ENCODE data around the gene FBH1. TPM values are rescaled to one million over a fixed set of nuclear protein-coding genes. Genes with fewer than 3 reads are reported as not detected.
"Not testable (repeated sequence)": the region's sequence is repeated elsewhere in the genome, so short reads cannot be mapped to it uniquely, and the experiment has no call there.

Gene FBH1
- total RNA-seq, 1 donor from 2014 or later, result 41.7 TPM

DNA sequence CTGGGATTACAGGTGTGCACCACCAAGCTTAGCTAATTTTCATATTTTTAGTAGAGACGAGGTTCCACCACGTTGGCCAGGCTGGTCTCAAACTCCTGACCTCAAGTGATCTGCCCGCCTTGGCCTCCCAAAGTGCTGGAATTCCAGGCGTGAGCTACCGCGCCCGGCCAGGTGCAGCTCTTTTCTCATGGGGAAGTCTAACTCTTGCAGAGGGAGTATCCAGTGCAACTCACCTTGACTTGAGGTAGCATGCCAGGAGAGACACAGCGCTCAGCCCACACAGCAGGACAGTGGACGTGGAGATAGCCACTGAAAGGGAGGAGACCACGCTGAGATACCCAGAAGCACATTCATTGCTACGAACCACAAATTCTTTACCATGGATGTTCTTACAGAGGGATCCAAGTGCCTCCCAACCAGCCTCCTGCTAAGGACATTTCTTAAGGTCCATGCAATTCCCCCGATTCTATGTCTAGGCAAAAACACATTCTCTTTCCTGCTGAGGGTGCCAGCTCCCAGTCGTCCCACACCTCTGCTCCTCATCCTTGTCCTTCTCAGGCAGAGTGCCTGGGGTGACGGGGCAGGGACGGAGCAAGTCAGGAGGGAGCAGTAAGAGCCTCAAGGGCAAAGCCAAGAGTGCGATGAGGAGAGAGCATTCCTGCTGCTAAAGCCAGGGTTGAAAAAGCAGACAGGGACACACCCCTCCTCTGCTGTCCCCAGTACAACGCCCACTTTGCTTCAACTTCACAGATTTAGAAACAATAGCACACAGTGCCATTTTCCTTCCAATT lies 66.3 kb downstream of the FBH1 start:
- no peak for DNase-seq (ENCODE audit: low spot score)
- ATAC-seq, result no peak

- ATAC-seq, result no peak
- no peak for DNase-seq (ENCODE audit: low spot score)
These were observed 68.0 kb downstream of the FBH1 start for GRCh38 chr10:5958077-5958476.

DNA sequence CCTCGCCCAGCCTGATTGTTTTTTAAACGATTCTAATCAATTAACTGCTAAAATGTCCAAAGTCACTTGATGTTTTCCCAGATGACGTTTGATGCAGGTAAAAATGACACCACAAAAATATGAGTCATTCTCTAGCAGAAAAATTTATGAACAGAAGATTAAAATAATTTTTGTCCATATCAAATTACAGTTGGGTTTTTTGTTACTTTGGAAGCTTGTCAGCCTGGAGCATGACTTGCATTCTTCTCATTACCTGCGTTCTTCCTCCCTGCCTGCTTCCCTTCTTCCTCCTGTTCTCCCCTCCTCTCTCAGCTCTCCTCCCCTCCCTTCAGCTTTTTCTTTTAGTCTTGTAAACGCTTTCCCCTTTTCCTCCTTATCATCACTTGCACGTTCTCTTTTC lies 68.6 kb downstream of the FBH1 start:
- DNase-seq (ENCODE audit: low spot score), result no peak
- no peak for ATAC-seq

- DNase-seq (ENCODE audit: low spot score), result no peak
- no peak for ATAC-seq
These were observed 69.1 kb downstream of the FBH1 start for GRCh38 chr10:5959142-5959541.

DNA sequence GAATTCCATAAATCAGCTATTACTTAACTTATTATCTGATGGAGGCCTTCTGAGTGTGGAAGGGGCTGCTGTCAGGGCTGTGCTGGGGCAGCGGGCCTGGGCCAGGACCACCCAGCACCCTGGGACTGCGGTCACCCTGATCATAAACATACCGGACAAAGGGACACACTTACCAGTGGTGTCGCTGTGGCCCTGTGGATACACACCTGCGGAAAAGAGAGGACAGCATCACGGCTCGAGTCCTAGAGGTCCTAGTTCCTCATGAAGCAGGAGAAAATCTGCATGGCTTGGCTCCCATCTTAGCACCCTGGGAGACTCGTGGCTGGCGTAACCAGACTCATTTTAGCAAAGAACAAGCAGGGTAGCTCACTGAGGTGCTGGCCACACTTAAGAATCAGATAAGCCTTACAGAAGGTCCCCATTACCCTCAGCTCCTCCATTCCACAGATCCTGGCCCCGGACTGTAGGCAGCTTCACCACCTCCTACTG lies 69.6 kb downstream of the FBH1 start:
- DNase-seq (ENCODE audit: low spot score), result no peak
- no peak for ATAC-seq

DNA sequence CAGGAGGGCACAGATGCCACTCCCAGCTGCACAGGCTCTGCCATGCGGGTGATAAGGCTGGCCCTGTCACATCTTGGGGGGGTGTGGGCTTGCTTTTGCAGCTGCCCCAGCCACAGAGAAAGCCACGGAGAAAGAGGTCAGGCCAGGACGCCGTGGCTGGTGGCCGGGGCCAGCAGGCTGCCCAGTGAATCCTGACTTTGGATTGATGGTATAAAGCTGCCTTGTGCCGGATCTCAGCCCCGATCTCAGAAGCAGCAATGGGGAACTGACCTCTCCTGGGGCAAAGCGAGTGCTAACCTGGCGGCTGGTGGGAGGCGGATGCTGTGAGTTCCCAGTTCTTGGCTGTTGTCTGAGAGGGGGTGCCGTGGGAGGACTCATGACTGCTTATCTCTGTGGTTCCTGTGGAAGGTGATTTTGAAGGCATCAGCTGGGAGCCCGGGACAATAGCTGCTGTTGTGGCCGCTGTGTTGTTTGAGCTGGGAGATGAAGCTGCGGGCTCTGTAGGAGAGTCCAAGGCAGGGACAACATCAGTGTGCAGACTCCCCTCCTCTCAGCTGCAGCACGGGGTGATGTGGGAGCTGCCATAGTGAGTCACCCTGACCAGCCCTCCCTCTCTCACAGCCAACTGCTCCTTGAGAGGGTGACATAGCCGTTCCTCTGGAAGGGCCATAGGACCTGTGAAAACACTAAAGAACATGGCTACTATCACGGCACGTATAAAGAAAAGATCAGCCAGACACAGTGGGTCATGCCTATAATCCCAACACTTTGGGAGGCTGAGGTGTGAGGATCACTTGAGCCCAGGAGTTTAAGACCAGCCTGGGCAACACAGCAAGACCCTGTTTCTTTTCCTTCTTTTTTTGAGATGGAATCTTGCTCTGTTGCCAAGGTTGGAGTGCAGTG lies 70.3 kb downstream of the FBH1 start:
- DNase-seq (ENCODE audit: low spot score) (no peak), ATAC-seq (no peak)

- not testable (repeated sequence) for DNase-seq (ENCODE audit: low spot score); ATAC-seq
These were observed 70.9 kb downstream of the FBH1 start for GRCh38 chr10:5960973-5961275.

GRCh38 chr10:5961405-5962100 lies 71.5 kb downstream of the FBH1 start:
- ATAC-seq (no peak), DNase-seq (ENCODE audit: low spot score) (no peak)

GRCh38 chr10:5962358-5962940 lies 72.4 kb downstream of the FBH1 start:
- ATAC-seq; DNase-seq (ENCODE audit: low spot score): not testable (repeated sequence)

DNA sequence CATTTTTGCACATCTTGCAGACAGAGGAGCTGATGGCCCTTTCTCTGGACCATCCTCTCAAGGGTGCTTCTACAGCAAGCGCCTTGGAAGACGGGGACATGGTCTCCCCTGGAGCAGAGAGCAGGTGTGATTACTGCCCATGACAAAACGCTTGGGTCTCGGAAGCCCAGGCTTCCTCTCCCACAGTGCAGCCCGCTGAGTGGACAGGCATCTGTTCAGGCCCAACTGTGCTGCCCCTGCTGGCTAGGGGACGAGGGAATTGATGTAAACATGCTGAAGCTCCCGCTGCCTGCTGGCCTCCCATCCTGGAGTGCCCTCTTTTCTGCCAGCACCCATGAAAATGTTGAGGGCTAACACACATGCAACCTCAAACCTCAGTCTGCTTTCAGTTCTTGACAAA lies 73.0 kb downstream of the FBH1 start:
- ATAC-seq, result no peak
- DNase-seq (ENCODE audit: low spot score), result no peak

- no peak for DNase-seq (ENCODE audit: low spot score)
These were observed 73.5 kb downstream of the FBH1 start for GRCh38 chr10:5963591-5963990.

GRCh38 chr10:5964736-5965135 lies 74.7 kb downstream of the FBH1 start:
- ATAC-seq (no peak), DNase-seq (ENCODE audit: low spot score) (no peak)

More at GRCh38 chr10:5963591-5963990, 73.5 kb downstream of the FBH1 start:
- no peak for ATAC-seq

- DNase-seq (ENCODE audit: low spot score) (peak; percentile 93), ATAC-seq (peak; percentile 91)
These were observed 75.2 kb downstream of the FBH1 start for GRCh38 chr10:5965266-5965665.

DNA sequence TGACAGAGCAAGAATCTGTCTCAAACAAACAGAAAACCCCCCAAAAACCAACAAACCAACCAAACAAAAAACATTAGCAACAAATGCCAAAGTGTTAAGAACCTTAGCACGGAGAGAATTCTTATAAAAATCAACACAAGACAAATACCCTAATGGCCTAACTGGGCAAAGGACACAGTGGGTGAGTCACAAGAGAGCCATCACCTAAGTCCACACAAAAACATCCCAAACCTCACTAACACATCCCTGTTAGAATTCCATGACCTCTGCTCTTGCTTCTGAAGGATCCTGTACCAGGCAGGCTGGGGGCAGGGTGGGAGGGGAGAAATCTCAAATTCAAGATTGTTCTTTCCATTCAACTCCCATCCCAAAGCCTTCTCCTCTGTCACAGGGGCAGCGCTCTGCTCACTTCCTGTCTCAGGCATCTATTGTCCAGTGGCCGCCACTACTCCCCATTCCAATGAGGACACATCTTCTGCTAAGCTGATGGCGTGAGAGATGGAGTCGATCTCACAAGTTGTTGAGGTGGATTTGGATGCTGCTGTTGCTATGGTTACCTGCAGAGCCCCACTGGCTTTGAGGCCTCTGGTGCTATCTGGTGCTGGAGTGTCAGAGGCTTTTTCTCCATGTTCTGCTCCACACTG lies 78.1 kb downstream of the FBH1 start:
- no peak for DNase-seq (ENCODE audit: low spot score)
- ATAC-seq, result no peak

DNA sequence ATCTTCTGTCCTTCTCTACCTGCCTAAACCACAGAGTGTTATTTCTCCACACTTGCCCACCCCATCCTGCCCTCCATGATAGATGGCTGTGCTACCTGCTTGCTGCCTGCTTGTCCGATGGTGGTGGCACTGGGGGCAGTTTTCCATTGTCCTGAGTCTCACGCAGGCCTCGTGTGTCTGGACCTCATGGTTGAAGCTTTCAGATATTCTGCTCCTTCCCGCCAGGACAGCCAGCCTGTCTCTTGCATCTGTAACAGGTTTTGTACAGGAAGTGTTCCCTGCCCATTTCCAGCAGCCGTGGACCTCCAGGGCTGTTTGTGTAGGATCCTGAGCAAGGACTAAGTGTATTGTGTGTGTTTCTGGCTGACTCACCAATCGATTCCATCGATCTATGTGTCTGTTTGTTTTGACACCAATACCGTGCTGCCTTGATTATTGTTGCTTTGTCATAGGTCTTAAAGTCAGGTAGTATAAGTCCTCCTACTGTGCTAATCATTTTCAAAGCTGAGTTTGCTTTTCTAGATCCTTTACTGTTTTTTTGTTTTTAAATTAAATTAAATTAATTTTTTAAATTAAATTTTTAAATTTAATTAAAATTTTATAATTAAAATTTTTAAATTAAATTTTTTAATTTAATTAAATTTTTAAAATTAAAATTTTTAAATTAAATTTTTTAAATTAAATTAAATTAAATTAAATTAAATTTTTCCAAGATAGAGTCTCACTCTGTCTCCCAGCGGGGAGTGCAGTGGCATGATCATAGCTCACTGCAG lies 78.8 kb downstream of the FBH1 start:
- DNase-seq (ENCODE audit: low spot score) (peak; percentile 69), ATAC-seq (peak; percentile 16)

DNA sequence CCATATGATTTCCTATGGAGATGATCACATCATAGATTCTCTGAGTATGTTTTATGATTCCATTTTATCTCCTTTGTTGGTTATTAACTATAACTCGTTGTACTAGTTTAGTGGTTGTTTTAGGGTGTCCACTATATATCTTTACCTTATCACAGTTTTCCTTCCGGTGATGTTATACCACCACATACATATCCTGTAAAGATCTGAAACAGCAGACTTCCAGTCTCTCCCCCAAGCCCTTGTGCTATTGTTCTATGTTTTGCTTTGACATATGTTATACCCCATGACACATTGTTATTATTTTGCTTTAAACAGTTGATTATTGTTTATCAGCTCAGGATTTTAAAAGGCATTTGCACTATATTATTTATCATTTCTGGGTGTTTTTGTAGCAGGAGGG lies 80.0 kb downstream of the FBH1 start:
- no peak for DNase-seq (ENCODE audit: low spot score)
- no peak for ATAC-seq

DNA sequence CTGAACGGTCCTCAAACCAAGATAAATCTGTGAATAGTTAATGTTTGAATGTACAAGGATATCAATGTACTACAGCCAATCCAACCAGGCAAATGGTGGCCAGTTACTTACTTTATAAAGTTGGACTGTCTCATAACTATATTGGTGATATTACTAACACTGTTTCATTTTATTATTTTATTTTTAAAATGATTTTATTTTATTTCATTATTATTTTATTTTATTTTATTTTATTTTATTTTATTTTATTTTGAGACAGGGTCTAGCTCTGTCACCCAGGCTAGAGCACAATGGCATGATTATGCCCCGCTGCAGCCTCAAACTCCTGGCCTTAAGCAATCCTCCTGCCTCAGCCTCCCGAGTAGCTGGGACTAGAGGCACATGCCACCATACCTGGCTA lies 80.5 kb downstream of the FBH1 start:
- no peak for ATAC-seq
- DNase-seq (ENCODE audit: low spot score), result no peak

- DNase-seq (ENCODE audit: low spot score) (peak; percentile 84), ATAC-seq (peak; percentile 86)
These were observed 81.3 kb downstream of the FBH1 start for GRCh38 chr10:5971315-5971832.

DNA sequence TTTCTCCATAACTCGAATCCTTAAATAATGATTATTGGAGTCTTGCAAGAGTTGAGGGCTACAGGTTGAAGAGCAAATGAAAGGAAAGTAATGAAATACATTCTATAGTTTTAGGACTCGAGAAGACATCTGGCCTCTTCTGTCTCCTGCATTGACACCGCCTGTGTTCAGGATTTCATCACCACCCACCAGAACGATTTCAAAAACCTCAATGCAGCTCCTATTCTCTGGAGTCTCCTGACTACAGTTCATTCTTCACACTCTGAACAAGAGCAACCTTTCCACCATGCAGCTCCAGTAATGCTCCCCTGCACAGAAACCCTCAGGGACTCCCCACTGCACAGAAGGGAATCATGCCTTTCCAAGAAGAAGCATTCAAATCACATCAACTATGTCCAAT lies 81.8 kb downstream of the FBH1 start:
- DNase-seq (ENCODE audit: low spot score), result peak; percentile 38
- peak; percentile 36 for ATAC-seq

All from left lobe of liver (tissue), 2 donors.